BLaER1 treated with 17β-estradiol and CSF1 and Interleukin-3, amounts not matched to agents 10 nM and 100 nM (cell line): Measurements from ENCODE around the gene VILL.
"Not testable (repeated sequence)": the region's sequence is repeated elsewhere in the genome, so short reads cannot be mapped to it uniquely, and the experiment has no call there.

ENCODE experiments used
- H3K27ac ChIP-seq, 11 experiments: shearing (Covaris generic); formaldehyde crosslinking; 2 replicates each; pipeline ENCODE4 v1.8.1; 2022
- H3K27me3 ChIP-seq, 11 experiments: shearing (Covaris generic); formaldehyde crosslinking; 2 replicates each; pipeline ENCODE4 v1.8.1; 2022
- H3K36me3 ChIP-seq, 11 experiments: shearing (Covaris generic); formaldehyde crosslinking; 2 replicates each; pipeline ENCODE4 v1.8.1; 2022
- H3K4me1 ChIP-seq, 10 experiments: shearing (Covaris generic); formaldehyde crosslinking; 2 replicates each; pipeline ENCODE4 v1.8.1; 2022
- H3K4me2 ChIP-seq, 11 experiments: shearing (Covaris generic); formaldehyde crosslinking; 2 replicates each; pipeline ENCODE4 v1.8.1; 2022
- H3K4me3 ChIP-seq, 10 experiments: shearing (Covaris generic); formaldehyde crosslinking; 2 replicates each; pipeline ENCODE4 v1.8.1; 2022
- H3K9ac ChIP-seq, 11 experiments: shearing (Covaris generic); formaldehyde crosslinking; 2 replicates each; pipeline ENCODE4 v1.8.1; 2022
- H3K9me3 ChIP-seq, 11 experiments: shearing (Covaris generic); formaldehyde crosslinking; replicated peaks in 1 of 11; 2 replicates each; pipeline ENCODE4 v1.8.1; 2022
- H4K20me1 ChIP-seq, 11 experiments: shearing (Covaris generic); formaldehyde crosslinking; 2 replicates each; pipeline ENCODE4 v1.8.1; 2022
- Cebpa-rat ChIP-seq, 11 experiments: shearing (Covaris generic); IDR thresholded peaks; 2 replicates each; pipeline ENCODE4 v1.8.1; 2022

The VILL gene

GRCh38 chr3:37987751-37988179 lies 2.8 kb upstream of the VILL start:
- Histone ChIP-seq H4K20me1 (no peaks in the 10 kb centered on the region), H3K36me3 (no peaks in the 10 kb centered on the region), H3K27me3 (no peaks in the 10 kb centered on the region), H3K4me3 (no peak overlapping the region), H3K9ac (no peak overlapping the region), H3K4me1 (peaks cover 22 to 61% (median 54%) of the 10 kb centered on the region in 10 experiments), H3K9me3 (no peaks in the 10 kb centered on the region), H3K27ac (peak overlapping the region in 4 of 11 experiments; percentile 2 to 16 (median 10); a peak in 3 of 22 replicates), H3K4me2 (peak overlapping the region; percentile 1 to 51 (median 23); a peak in 17 of 22 replicates)
- no peak for TF ChIP-seq Cebpa-rat (IDR thresholded peaks at IDR 0.05)

- peak in 5 of 11 experiments; percentile 9 to 55 (median 18); a peak in 2 of 22 replicates for TF ChIP-seq Cebpa-rat (IDR thresholded peaks at IDR 0.05)
- not testable (repeated sequence) for H3K9ac ChIP-seq, H4K20me1 ChIP-seq, H3K9me3 ChIP-seq, H3K36me3 ChIP-seq, H3K4me3 ChIP-seq, H3K27me3 ChIP-seq
- H3K27ac ChIP-seq = peak overlapping the region in 1 of 11 experiments; percentile 2; a peak in 2 of 22 replicates
- H3K4me1 ChIP-seq = peaks cover 27 to 60% (median 54%) of the 10 kb centered on the region in 10 experiments
- H3K4me2 ChIP-seq = peak overlapping the region in 10 of 11 experiments; percentile 5 to 51 (median 24); a peak in 17 of 22 replicates
These were observed 2.2 kb upstream of the VILL start for GRCh38 chr3:37988376-37988775.

- Histone ChIP-seq H3K4me1 (peaks cover 26 to 58% (median 54%) of the 10 kb centered on the region in 10 experiments), H3K27me3 (no peaks in the 10 kb centered on the region), H3K9ac (no peak overlapping the region), H3K9me3 (no peaks in the 10 kb centered on the region), H4K20me1 (no peaks in the 10 kb centered on the region), H3K36me3 (no peaks in the 10 kb centered on the region), H3K4me2 (peak overlapping the region in 2 of 11 experiments; percentile 14 to 51; a peak in 1 of 22 replicates), H3K27ac (no peak overlapping the region; a peak in 2 of 22 replicates), H3K4me3 (no peak overlapping the region)
- TF ChIP-seq Cebpa-rat (IDR thresholded peaks at IDR 0.05) = no peak
These were observed 1.6 kb upstream of the VILL start for GRCh38 chr3:37988931-37989525.

- no peak overlapping the region for H3K4me3 ChIP-seq
- no peaks in the 10 kb centered on the region for H4K20me1 ChIP-seq
- peaks cover 29 to 53% (median 48%) of the 10 kb centered on the region in 10 experiments for H3K4me1 ChIP-seq
- no peaks in the 10 kb centered on the region for H3K9me3 ChIP-seq
- H3K36me3 ChIP-seq = no peaks in the 10 kb centered on the region
- TF ChIP-seq Cebpa-rat (IDR thresholded peaks at IDR 0.05) = no peak
- no peaks in the 10 kb centered on the region for H3K27me3 ChIP-seq
- no peak overlapping the region for H3K4me2 ChIP-seq
- no peak overlapping the region for H3K9ac ChIP-seq
- H3K27ac ChIP-seq = no peak overlapping the region
These were observed 635 bp upstream of the VILL start for GRCh38 chr3:37989821-37990480.

GRCh38 chr3:37991109-37991508 lies 523 bp downstream of the VILL start:
- H3K9me3 ChIP-seq = no peaks in the 10 kb centered on the region
- peaks cover 0 to 10% (median 9%) of the 10 kb centered on the region in 11 experiments; a peak in 17 of 22 replicates for H3K36me3 ChIP-seq
- H3K4me3 ChIP-seq = no peak overlapping the region
- peaks cover 41 to 61% (median 50%) of the 10 kb centered on the region in 10 experiments for H3K4me1 ChIP-seq
- H3K27me3 ChIP-seq = no peaks in the 10 kb centered on the region
- no peak for TF ChIP-seq Cebpa-rat (IDR thresholded peaks at IDR 0.05)
- no peak overlapping the region for H3K9ac ChIP-seq
- H3K4me2 ChIP-seq = no peak overlapping the region
- no peak overlapping the region for H3K27ac ChIP-seq
- no peaks in the 10 kb centered on the region for H4K20me1 ChIP-seq

- H4K20me1 ChIP-seq = no peaks in the 10 kb centered on the region
- no peak overlapping the region for H3K27ac ChIP-seq
- H3K4me2 ChIP-seq = no peak overlapping the region
- peaks cover 0 to 17% (median 14%) of the 10 kb centered on the region in 11 experiments; a peak in 17 of 22 replicates for H3K36me3 ChIP-seq
- peaks cover 40 to 60% (median 48%) of the 10 kb centered on the region in 10 experiments for H3K4me1 ChIP-seq
- no peak overlapping the region for H3K9ac ChIP-seq
- H3K27me3 ChIP-seq = no peaks in the 10 kb centered on the region
- H3K9me3 ChIP-seq = no peaks in the 10 kb centered on the region
- no peak for TF ChIP-seq Cebpa-rat (IDR thresholded peaks at IDR 0.05)
- no peak overlapping the region for H3K4me3 ChIP-seq
These were observed 1.2 kb downstream of the VILL start for GRCh38 chr3:37991823-37992222.

- Histone ChIP-seq H3K4me3 (no peak overlapping the region), H3K9me3 (no peaks in the 10 kb centered on the region), H3K4me2 (0 out of 22 replicates have a peak overlapping the region, but pooled peaks of 1 of the 11 experiments have one; percentile 80), H3K36me3 (peaks cover 0 to 24% (median 18%) of the 10 kb centered on the region in 11 experiments; a peak in 17 of 22 replicates), H3K4me1 (peaks cover 37 to 60% (median 46%) of the 10 kb centered on the region in 10 experiments), H3K27ac (peak overlapping the region in 1 of 11 experiments; percentile 96; a peak in 1 of 22 replicates), H3K9ac (no peak overlapping the region), H3K27me3 (no peaks in the 10 kb centered on the region), H4K20me1 (no peaks in the 10 kb centered on the region)
- no peak for TF ChIP-seq Cebpa-rat (IDR thresholded peaks at IDR 0.05)
These were observed 1.9 kb downstream of the VILL start for GRCh38 chr3:37992271-37993066.

- Histone ChIP-seq H3K36me3 (peaks cover 0 to 30% (median 22%) of the 10 kb centered on the region in 11 experiments; a peak in 17 of 22 replicates), H3K9ac (peak overlapping the region in 3 of 11 experiments; percentile 89 to 90 (median 89); a peak in 3 of 22 replicates), H3K27ac (peak overlapping the region in 2 of 11 experiments; percentile 96; a peak in 6 of 22 replicates), H3K4me2 (peak overlapping the region; percentile 80 to 90 (median 86); a peak in 20 of 22 replicates), H3K4me3 (no peak overlapping the region), H4K20me1 (no peaks in the 10 kb centered on the region), H3K4me1 (peaks cover 36 to 60% (median 45%) of the 10 kb centered on the region in 10 experiments), H3K27me3 (no peaks in the 10 kb centered on the region), H3K9me3 (no peaks in the 10 kb centered on the region)
- TF ChIP-seq Cebpa-rat (IDR thresholded peaks at IDR 0.05) = no peak
These were observed 2.5 kb downstream of the VILL start for GRCh38 chr3:37993067-37993455.
